Brain microvascular endothelial cell (primary cell): ENCODE measurements around the gene IBA57.

Experiments
- DNase-seq: peaks from one replicate; pipeline ENCODE4 v3.0.0-alpha.2; 2020
- H3K27ac ChIP-seq: fragments of 250-450 bp; sonication (Bioruptor Pico); 2 replicates; pipeline ENCODE4 v1.5.1; 2020; ENCODE audit warnings: mild to moderate bottlenecking, moderate library complexity
- H3K27me3 ChIP-seq: fragments of 250-450 bp; sonication (Bioruptor Pico); replicated peaks from 2 replicates; pipeline ENCODE4 v1.5.1; 2020; ENCODE audit warnings: mild to moderate bottlenecking
- H3K36me3 ChIP-seq: fragments of 250-450 bp; sonication (Bioruptor Pico); replicated peaks from 2 replicates; pipeline ENCODE4 v1.5.1; 2020; ENCODE audit warnings: mild to moderate bottlenecking
- H3K4me3 ChIP-seq: 2 replicates; pipeline ENCODE4 v1.5.1; 2011; ENCODE audit warnings: low read depth, mild to moderate bottlenecking, control low read depth, low read length, moderate library complexity
- CTCF ChIP-seq: IDR thresholded peaks from 2 replicates; pipeline ENCODE4 v1.5.1; 2011; ENCODE audit warnings: low read depth, mild to moderate bottlenecking, moderate library complexity, low read length, control low read depth, inconsistent platforms; ENCODE audit errors: missing control alignments
- in situ Hi-C: cut with HindIII; loops from 2 replicates; pipeline ENCODE4 v1.10.0; 2017; ENCODE audit warnings: low sequenced_read_pairs, low pct_ligation_motif_present

IBA57 gene

DNA sequence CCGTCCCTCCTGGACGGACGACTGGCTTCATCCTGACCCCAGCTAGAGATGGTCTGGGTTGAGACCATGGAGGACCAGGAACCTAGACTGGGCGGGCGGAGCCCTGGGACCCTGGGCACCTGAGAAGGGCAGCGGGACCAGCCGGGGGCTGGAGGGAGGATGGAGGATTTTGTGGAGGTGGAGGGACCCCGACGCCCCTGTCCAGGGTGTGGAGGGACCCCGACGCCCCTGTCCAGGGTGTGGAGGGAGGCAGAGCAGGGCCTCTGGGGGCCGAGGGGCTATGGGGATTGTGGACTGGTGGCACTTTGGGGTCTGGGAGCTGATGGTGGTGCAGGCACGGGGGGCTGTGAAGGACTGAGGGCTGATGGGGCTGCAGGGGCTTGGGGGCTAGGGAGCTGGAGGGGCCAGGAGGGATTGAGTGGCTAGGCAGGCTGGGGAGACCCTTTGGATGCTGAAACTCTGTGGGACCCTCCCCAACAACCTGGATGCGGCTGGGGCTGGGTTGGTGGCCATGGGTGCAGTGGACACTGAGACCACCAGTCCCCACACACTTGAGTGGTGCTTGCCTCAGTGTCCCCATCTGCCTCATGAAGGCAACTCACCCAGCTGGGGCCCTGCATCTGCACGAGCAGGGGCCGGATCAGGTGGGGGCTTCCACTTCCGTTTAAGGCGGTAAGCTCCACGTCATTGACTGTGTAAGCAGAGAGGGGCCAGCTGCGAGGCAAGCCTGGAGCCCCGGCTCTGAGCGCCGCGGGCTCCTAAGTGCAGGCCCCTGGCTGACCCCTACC is 8.5 kb upstream of the IBA57 start:
- Histone ChIP-seq H3K27me3 (peaks cover 13% of the 10 kb centered on the region), H3K4me3 (no peak overlapping the region), H3K27ac (no peak overlapping the region), H3K36me3 (no peaks in the 10 kb centered on the region)
- in situ Hi-C loops = no loop called here
- no peak for TF ChIP-seq CTCF
- DNase-seq = no peak

DNA sequence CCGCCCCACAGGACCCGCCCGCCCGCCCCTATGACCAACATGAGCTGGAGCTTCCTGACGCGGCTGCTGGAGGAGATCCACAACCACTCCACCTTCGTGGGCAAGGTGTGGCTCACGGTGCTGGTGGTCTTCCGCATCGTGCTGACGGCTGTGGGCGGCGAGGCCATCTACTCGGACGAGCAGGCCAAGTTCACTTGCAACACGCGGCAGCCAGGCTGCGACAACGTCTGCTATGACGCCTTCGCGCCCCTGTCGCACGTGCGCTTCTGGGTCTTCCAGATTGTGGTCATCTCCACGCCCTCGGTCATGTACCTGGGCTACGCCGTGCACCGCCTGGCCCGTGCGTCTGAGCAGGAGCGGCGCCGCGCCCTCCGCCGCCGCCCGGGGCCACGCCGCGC is 7.9 kb upstream of the IBA57 start:
- DNase-seq = no peak
- Histone ChIP-seq H3K36me3 (no peaks in the 10 kb centered on the region), H3K27ac (no peak overlapping the region), H3K4me3 (no peak overlapping the region), H3K27me3 (peaks cover 13% of the 10 kb centered on the region)
- in situ Hi-C loops = no loop called here
- TF ChIP-seq CTCF = no peak

DNA sequence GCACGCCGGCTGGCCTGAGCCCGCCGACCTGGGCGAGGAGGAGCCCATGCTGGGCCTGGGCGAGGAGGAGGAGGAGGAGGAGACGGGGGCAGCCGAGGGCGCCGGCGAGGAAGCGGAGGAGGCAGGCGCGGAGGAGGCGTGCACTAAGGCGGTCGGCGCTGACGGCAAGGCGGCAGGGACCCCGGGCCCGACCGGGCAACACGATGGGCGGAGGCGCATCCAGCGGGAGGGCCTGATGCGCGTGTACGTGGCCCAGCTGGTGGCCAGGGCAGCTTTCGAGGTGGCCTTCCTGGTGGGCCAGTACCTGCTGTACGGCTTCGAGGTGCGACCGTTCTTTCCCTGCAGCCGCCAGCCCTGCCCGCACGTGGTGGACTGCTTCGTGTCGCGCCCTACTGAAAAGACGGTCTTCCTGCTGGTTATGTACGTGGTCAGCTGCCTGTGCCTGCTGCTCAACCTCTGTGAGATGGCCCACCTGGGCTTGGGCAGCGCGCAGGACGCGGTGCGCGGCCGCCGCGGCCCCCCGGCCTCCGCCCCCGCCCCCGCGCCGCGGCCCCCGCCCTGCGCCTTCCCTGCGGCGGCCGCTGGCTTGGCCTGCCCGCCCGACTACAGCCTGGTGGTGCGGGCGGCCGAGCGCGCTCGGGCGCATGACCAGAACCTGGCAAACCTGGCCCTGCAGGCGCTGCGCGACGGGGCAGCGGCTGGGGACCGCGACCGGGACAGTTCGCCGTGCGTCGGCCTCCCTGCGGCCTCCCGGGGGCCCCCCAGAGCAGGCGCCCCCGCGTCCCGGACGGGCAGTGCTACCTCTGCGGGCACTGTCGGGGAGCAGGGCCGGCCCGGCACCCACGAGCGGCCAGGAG is 7.2 kb upstream of the IBA57 start:
- no peak for TF ChIP-seq CTCF
- no peaks in the 10 kb centered on the region for H3K36me3 ChIP-seq
- in situ Hi-C loops = no loop called here
- H3K27ac ChIP-seq = no peak overlapping the region
- H3K4me3 ChIP-seq = no peak overlapping the region
- peaks cover 13% of the 10 kb centered on the region for H3K27me3 ChIP-seq
- DNase-seq = no peak

- in situ Hi-C loops = no loop called here
- no peak overlapping the region for H3K27ac ChIP-seq
- no peak for TF ChIP-seq CTCF
- no peak for DNase-seq
- H3K27me3 ChIP-seq = peaks cover 13% of the 10 kb centered on the region
- H3K36me3 ChIP-seq = no peaks in the 10 kb centered on the region
- H3K4me3 ChIP-seq = no peak overlapping the region
These were observed 6.5 kb upstream of the IBA57 start for GRCh38 chr1:228159008-228159665.

DNA sequence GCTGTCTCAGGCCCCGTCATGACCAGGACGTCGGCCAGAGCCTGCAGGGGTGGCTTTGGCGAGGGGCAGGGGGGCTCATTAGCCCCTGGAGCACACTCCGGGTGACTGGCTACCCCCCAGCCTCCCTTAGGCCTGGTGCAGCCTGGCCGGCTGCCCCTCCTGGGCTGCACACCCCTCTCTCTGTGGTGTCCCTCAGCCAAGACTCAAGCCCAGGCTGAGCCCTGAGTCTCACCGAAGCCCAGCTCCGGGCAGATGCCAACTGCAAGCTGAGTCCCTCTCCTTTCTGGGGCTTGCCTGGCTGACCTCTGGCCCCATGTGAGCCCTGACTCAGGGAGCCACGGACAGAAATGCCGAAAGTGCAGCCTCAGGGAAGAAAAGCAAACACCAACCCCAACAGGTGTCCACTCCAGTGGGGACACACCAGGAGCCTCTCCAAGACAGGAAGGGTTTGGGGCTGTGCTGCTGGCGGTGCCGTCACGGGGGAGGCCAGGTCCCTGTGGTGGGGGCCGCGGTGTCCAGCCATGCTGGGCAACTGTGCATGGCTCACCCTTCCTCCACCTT is 5.3 kb upstream of the IBA57 start:
- no peak for TF ChIP-seq CTCF
- H3K27ac ChIP-seq = no peak overlapping the region
- DNase-seq = no peak
- H3K27me3 ChIP-seq = peaks cover 13% of the 10 kb centered on the region
- no peak overlapping the region for H3K4me3 ChIP-seq
- no peaks in the 10 kb centered on the region for H3K36me3 ChIP-seq
- in situ Hi-C loops = no loop called here
